ENCODE measurements around the gene BOLL.

Gene BOLL

DNA sequence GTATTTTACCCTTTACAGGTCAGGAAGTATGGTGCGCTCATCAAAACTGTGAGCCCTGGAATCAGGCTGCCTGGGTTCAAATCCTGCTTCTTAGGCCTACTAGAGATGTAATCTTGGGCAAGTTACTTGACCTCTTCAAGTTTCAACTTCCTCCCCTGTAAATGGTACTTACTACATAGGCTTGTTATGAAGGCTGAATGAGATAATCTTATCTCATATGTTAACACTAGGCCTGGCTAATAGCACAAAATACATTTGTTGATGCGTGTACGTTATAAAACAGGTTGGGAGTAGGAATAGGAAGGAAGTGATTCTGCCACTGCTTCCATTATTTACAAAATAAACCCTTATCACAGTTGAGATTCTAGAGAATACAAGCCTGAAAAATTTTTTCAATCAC is 108.1 kb downstream of the BOLL start:
- H3K27ac Mint-ChIP-seq, result no peak overlapping the region
- no peaks in the 10 kb centered on the region for H3K36me3 Mint-ChIP-seq (ENCODE audit: insufficient read depth)

More for the DNA sequence above, 108.1 kb downstream of the BOLL start:
- H3K4me3 Mint-ChIP-seq, result no peak overlapping the region
- ATAC-seq (replicated peaks), result no peak
- H3K27me3 Mint-ChIP-seq, result peaks cover 0 to 26% of the 10 kb centered on the region in 2 donors
- DNase-seq, result no peak
- H3K9me3 Mint-ChIP-seq, result no peaks in the 10 kb centered on the region
- H3K4me1 Mint-ChIP-seq (ENCODE audit: low read depth in 2 of 2), result no peaks in the 10 kb centered on the region

Measured in effector memory CD8-positive, alpha-beta T cell (primary cell).